ENCODE results near the gene SLC37A3. TPM values are rescaled to one million over a fixed set of nuclear protein-coding genes. Genes with fewer than 3 reads are reported as not detected.
"Not testable (repeated sequence)": the region's sequence is repeated elsewhere in the genome, so short reads cannot be mapped to it uniquely, and the experiment has no call there.

The SLC37A3 gene
- total and polyA plus RNA-seq, 7 experiments from 2014 or later = 18.5 to 72.7 (median 31.8) TPM

DNA sequence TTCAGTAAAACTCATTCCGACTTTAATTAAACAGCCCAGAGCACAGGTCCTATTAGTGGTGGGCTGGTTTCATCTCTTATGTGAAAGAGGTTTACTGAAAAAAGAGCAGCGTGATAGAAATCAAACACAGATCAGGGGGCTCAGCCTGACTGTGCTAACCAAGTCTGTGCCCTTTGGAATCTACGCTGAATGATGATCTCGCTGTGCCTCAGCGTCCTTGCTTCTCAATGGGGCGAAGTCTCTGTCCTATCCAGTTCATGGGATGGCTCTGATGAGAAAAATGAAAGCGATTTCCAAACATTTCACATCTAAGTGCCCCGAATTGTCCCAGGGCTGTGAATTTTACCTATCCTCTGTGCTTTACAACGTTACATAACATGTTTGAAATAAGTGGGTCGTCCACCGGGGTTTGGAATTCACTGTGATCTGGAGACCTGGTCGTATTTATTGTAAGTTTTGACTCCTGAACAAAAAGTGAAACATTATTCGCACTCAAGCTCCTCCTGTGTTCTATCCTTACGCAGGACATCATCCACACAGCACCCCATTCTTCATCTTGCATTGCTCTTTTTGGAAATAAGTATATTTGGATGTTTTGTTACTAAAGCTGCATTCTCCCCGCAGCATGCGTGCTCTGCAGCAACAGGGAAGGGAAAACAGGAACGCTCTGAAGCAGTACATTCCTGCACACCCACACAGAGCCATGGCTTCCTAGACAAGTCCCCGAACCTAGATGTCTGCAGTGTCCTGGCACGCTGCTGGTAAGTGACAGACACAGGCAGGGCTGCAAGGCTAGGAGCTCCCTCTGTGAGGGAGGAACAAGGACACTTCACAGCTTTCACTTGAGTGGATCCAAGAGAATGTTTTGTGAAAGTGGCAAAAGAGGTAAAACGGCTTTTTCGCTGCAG lies 83.5 kb downstream of the SLC37A3 start:
- DNase-seq = no peak
- peaks cover 0 to 4% (median 0%) of the 10 kb centered on the region in 5 donors for H3K27me3 Mint-ChIP-seq
- ChIA-PET POLR2A (no interaction called here), CTCF (no interaction called here)
- Histone ChIP-seq H3K4me1 (ENCODE audit: control insufficient read depth in 2 of 2, insufficient read depth in 2 of 2, low read length in 2 of 2) (no peaks in the 10 kb centered on the region), H3K27ac (ENCODE audit: low read depth, low read length) (no peak overlapping the region), H3K36me3 (ENCODE audit: control insufficient read depth in 2 of 3, insufficient read depth in 3 of 3, low read length in 3 of 3) (no peaks in the 10 kb centered on the region), H3K4me3 (ENCODE audit: low read length) (no peak overlapping the region), H3K9me3 (ENCODE audit: control insufficient read depth in 2 of 3, low read length in 3 of 3) (peaks cover 0 to 8% (median 0%) of the 10 kb centered on the region in 3 experiments), H3K27me3 (ENCODE audit: control insufficient read depth in 2 of 2, insufficient read depth in 2 of 2, low read length in 2 of 2) (no peaks in the 10 kb centered on the region)
- H3K9me3 Mint-ChIP-seq = peaks cover 0 to 25% (median 12%) of the 10 kb centered on the region in 11 donors
- H3K36me3 Mint-ChIP-seq = peaks cover 4 to 44% (median 26%) of the 10 kb centered on the region in 5 donors
- peak overlapping the region in 1 of 9 donors; percentile 20 for H3K27ac Mint-ChIP-seq
- ATAC-seq = no peak
- H3K4me1 Mint-ChIP-seq = peaks cover 0 to 46% (median 4%) of the 10 kb centered on the region in 7 donors
- intact Hi-C loops (cut with micrococcal nuclease) = no loop called here
- H3K4me3 Mint-ChIP-seq = no peak overlapping the region

DNA sequence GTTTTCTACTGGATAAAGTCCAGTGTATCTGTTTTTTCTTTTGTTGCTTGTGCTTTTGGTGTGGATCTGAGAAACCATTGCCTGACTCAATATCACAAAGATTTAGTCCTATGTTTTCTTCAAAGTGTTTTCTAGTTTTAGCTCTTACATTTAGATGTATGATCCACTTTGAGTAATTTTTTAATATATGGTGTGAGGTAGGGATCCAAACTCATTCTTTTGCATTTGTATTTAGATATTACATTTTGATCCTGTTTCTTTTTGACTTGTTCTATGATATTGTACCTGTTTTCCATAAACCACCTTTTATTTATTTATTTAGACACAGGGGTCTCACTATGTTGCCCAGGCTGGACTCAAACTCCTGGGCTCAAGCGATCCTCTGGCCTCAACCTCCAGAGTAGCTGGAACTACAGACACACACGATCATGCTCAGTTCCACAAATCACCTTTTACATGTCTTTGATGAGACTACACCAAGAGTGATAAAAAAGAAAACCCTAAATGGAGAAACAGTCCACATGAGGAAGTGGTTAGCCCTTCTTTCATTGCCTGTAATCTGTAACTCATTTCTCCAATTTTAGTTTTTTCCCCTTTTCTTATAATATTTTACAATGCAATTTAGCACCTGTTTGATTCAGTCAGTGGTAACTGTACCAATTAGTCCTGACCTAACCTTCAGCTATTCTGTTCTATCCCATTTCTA lies 86.0 kb downstream of the SLC37A3 start:
- Mint-ChIP-seq H3K4me1 (peaks cover 0 to 39% (median 4%) of the 10 kb centered on the region in 7 donors), H3K27ac (no peak overlapping the region), H3K4me3 (no peak overlapping the region), H3K9me3 (peaks cover 0 to 16% (median 11%) of the 10 kb centered on the region in 11 donors), H3K36me3 (peaks cover 4 to 26% (median 17%) of the 10 kb centered on the region in 5 donors), H3K27me3 (peaks cover 0 to 4% (median 0%) of the 10 kb centered on the region in 5 donors)
- ChIA-PET POLR2A (interaction anchor here (0.5 kb wide), 1 partner anchor 81 kb away, joined by 3 read pairs; no protein-coding TSS in a partner anchor), CTCF (no interaction called here)
- DNase-seq = no peak
- Histone ChIP-seq H3K4me3 (ENCODE audit: low read length) (no peak overlapping the region), H3K4me1 (ENCODE audit: control insufficient read depth in 2 of 2, insufficient read depth in 2 of 2, low read length in 2 of 2) (no peaks in the 10 kb centered on the region), H3K9me3 (ENCODE audit: control insufficient read depth in 2 of 3, low read length in 3 of 3) (peaks cover 0 to 8% (median 0%) of the 10 kb centered on the region in 3 experiments), H3K36me3 (ENCODE audit: control insufficient read depth in 2 of 3, insufficient read depth in 3 of 3, low read length in 3 of 3) (no peaks in the 10 kb centered on the region), H3K27ac (ENCODE audit: low read depth, low read length) (no peak overlapping the region), H3K27me3 (ENCODE audit: control insufficient read depth in 2 of 2, insufficient read depth in 2 of 2, low read length in 2 of 2) (no peaks in the 10 kb centered on the region)
- no peak for ATAC-seq
- intact Hi-C loops (cut with micrococcal nuclease) = no loop called here

DNA sequence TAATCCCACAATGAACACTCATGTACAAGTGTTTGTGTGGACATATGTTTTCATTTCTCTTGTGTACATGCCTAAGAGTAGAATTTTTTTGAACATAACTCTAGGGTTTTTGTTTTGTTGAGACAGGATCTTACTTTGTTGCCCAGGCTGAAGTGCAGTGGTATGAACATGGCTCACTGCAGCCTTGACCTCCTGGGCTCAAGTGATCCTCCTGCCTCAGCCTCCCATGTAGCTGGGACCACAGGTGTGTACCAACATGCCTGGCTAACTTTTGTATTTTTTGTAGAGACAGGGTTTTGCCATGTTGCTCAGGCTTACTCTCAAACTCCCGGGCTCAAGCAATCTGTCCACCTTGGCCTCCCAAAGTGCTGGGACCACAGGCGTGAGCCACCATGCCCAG lies 87.2 kb downstream of the SLC37A3 start:
- peaks cover 4 to 22% (median 14%) of the 10 kb centered on the region in 5 donors for H3K36me3 Mint-ChIP-seq
- POLR2A ChIA-PET = interaction anchor here (1.4 kb wide), 1 partner anchor 136 kb away, joined by 4 read pairs; no protein-coding TSS in a partner anchor
- H3K4me3 ChIP-seq (ENCODE audit: low read length); H3K36me3 ChIP-seq (ENCODE audit: control insufficient read depth in 2 of 3, insufficient read depth in 3 of 3, low read length in 3 of 3); H3K27me3 ChIP-seq (ENCODE audit: control insufficient read depth in 2 of 2, insufficient read depth in 2 of 2, low read length in 2 of 2); H3K27me3 Mint-ChIP-seq; H3K27ac Mint-ChIP-seq; H3K4me3 Mint-ChIP-seq; intact Hi-C loops (cut with micrococcal nuclease); CTCF ChIA-PET; DNase-seq; H3K27ac ChIP-seq (ENCODE audit: low read depth, low read length); H3K4me1 ChIP-seq (ENCODE audit: control insufficient read depth in 2 of 2, insufficient read depth in 2 of 2, low read length in 2 of 2); H3K9me3 ChIP-seq (ENCODE audit: control insufficient read depth in 2 of 3, low read length in 3 of 3); ATAC-seq: not testable (repeated sequence)
- peaks cover 0 to 30% (median 4%) of the 10 kb centered on the region in 7 donors for H3K4me1 Mint-ChIP-seq
- H3K9me3 Mint-ChIP-seq = peaks cover 0 to 16% (median 11%) of the 10 kb centered on the region in 11 donors

- H3K27ac Mint-ChIP-seq = no peak overlapping the region
- H3K27me3 Mint-ChIP-seq = peaks cover 0 to 4% (median 0%) of the 10 kb centered on the region in 5 donors
- ATAC-seq (no peak), DNase-seq (no peak)
- peaks cover 0 to 23% (median 4%) of the 10 kb centered on the region in 7 donors for H3K4me1 Mint-ChIP-seq
- Histone ChIP-seq H3K4me3 (ENCODE audit: low read length) (no peak overlapping the region), H3K36me3 (ENCODE audit: control insufficient read depth in 2 of 3, insufficient read depth in 3 of 3, low read length in 3 of 3) (no peaks in the 10 kb centered on the region), H3K27me3 (ENCODE audit: control insufficient read depth in 2 of 2, insufficient read depth in 2 of 2, low read length in 2 of 2) (no peaks in the 10 kb centered on the region), H3K4me1 (ENCODE audit: control insufficient read depth in 2 of 2, insufficient read depth in 2 of 2, low read length in 2 of 2) (no peaks in the 10 kb centered on the region), H3K27ac (ENCODE audit: low read depth, low read length) (no peak overlapping the region), H3K9me3 (ENCODE audit: control insufficient read depth in 2 of 3, low read length in 3 of 3) (peaks cover 0 to 8% (median 0%) of the 10 kb centered on the region in 3 experiments)
- H3K9me3 Mint-ChIP-seq = peaks cover 0 to 16% (median 11%) of the 10 kb centered on the region in 11 donors
- no peak overlapping the region for H3K4me3 Mint-ChIP-seq
- POLR2A ChIA-PET = interaction anchor here (0.7 to 1.4 kb wide), 2 partner anchors 15 to 135 kb away, joined by 3 to 4 read pairs; no protein-coding TSS in a partner anchor
- CTCF ChIA-PET = no interaction called here
- peaks cover 4 to 22% (median 14%) of the 10 kb centered on the region in 5 donors for H3K36me3 Mint-ChIP-seq
- intact Hi-C loops (cut with micrococcal nuclease) = no loop called here
These were observed 87.9 kb downstream of the SLC37A3 start for GRCh38 chr7:140310337-140311002.

GRCh38 chr7:140308060-140308459 lies 90.3 kb downstream of the SLC37A3 start:
- Histone ChIP-seq H3K4me1 (ENCODE audit: control insufficient read depth in 2 of 2, insufficient read depth in 2 of 2, low read length in 2 of 2) (no peaks in the 10 kb centered on the region), H3K27me3 (ENCODE audit: control insufficient read depth in 2 of 2, insufficient read depth in 2 of 2, low read length in 2 of 2) (no peaks in the 10 kb centered on the region), H3K9me3 (ENCODE audit: control insufficient read depth in 2 of 3, low read length in 3 of 3) (peaks cover 0 to 8% (median 0%) of the 10 kb centered on the region in 3 experiments), H3K4me3 (ENCODE audit: low read length) (no peak overlapping the region), H3K36me3 (ENCODE audit: control insufficient read depth in 2 of 3, insufficient read depth in 3 of 3, low read length in 3 of 3) (no peaks in the 10 kb centered on the region), H3K27ac (ENCODE audit: low read depth, low read length) (no peak overlapping the region)
- DNase-seq = no peak
- Mint-ChIP-seq H3K36me3 (peaks cover 4 to 21% (median 14%) of the 10 kb centered on the region in 5 donors), H3K27me3 (peaks cover 0 to 3% (median 0%) of the 10 kb centered on the region in 5 donors), H3K27ac (peak overlapping the region in 1 of 9 donors; percentile 42), H3K9me3 (peaks cover 0 to 16% (median 11%) of the 10 kb centered on the region in 11 donors), H3K4me3 (no peak overlapping the region), H3K4me1 (peaks cover 4 to 18% (median 6%) of the 10 kb centered on the region in 7 donors)
- ATAC-seq = no peak
- intact Hi-C loops (cut with micrococcal nuclease) = loop anchor here (10.0 kb wide), 2 partner anchors 243 to 533 kb away; partner anchors contain the start of genes HIPK2 (in 1 of the 2) and PARP12 (in 1 of the 2)
- ChIA-PET POLR2A (no interaction called here), CTCF (interaction anchor here (0.6 kb wide), 2 partner anchors 13 to 277 kb away, joined by 4 to 6 read pairs; no protein-coding TSS in a partner anchor)

Measured in naive thymus-derived CD4-positive, alpha-beta T cell (primary cell).